ENCODE results near the gene SKIDA1.

The SKIDA1 gene

GRCh38 chr10:21475393-21475792 is 50.1 kb downstream of the SKIDA1 start:
- DNase-seq, result no peak

DNA sequence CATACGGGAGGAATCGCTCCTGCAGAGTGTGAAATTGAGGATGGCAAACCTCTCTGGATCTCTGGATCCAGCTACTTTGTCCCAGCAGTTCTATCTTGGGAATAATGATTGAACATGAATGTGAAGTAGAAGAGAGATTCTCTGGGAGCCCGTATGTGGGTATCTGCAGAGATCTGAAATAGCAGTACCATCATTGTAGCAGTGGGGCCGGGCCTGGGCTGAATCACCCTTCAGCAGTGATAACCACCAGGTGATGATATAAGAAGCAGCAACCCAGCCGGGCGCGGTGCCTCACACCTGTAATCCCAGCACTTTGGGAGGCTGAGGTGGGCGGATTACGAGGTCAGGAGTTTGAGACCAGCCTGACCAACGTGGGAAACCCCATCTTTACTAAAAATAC is 51.9 kb downstream of the SKIDA1 start:
- no peak for DNase-seq

DNA sequence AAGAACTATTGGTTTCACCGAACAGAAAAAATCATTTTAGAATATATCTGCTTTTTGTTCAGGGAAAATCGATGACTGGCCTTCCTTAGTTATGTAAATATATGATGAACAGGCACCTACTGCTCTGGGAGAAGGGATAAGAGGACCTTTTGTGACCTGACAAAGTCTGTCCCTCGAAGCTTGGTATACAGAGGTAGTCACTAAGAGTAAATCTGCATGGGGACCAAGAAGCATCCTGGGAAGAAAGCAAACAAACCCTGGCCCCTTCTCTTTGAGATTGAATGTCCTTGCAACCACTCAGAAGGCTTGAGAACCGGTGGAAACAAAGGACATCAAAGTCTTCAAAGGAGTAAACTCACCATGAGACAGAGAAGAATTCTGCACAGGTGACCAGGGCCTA is 52.3 kb downstream of the SKIDA1 start:
- no peak for DNase-seq

- no peak for DNase-seq
Measured at GRCh38 chr10:21468086-21468485, 57.4 kb downstream of the SKIDA1 start.

GRCh38 chr10:21467633-21468032 is 57.8 kb downstream of the SKIDA1 start:
- no peak for DNase-seq

GRCh38 chr10:21464134-21464533 is 61.3 kb downstream of the SKIDA1 start:
- no peak for DNase-seq
